Posterior vena cava (tissue), 2 donors: ENCODE results near the gene SEMA4D. TPM values are rescaled to one million over a fixed set of nuclear protein-coding genes. Genes with fewer than 3 reads are reported as not detected.

ENCODE experiments used
- DNase-seq: peaks from one replicate; pipeline ENCODE4 v3.0.0-alpha.2; 2020; ENCODE audit warnings: low spot score
- intact Hi-C, 2 donors: fragments of 100-400 bp; cut with DNase I; formaldehyde crosslinking; loops; one replicate each; pipeline versions ENCODE4 v1.14.1 to v1.14.2; 2022 to 2023
- microRNA-seq, 2 donors: library from miRNA; unstranded; fragments of <30 nt; microRNA quantifications; one replicate each; pipeline ENCODE4 v1.2.0, GENCODE V29; 2020 to 2021; ENCODE audit warnings: borderline microRNAs expressed in 2 of 2
- total RNA-seq, 2 donors: library from RNA; stranded (reverse); fragmentation: NEBNext Ultra II Directional; extraction: Animal tissue kit (Norgen Biotek cat#: 25700); gene quantifications; one replicate each; pipeline ENCODE4 v1.2.1, GENCODE V29; 2021
- donor health status: DM: yes; HTN: yes; CAD: no.
- donor health status: DM: yes; HTN: yes; CAD: no.

Gene SEMA4D
- total RNA-seq, 2 donors from 2014 or later: 10.0 to 14.1 TPM

DNA sequence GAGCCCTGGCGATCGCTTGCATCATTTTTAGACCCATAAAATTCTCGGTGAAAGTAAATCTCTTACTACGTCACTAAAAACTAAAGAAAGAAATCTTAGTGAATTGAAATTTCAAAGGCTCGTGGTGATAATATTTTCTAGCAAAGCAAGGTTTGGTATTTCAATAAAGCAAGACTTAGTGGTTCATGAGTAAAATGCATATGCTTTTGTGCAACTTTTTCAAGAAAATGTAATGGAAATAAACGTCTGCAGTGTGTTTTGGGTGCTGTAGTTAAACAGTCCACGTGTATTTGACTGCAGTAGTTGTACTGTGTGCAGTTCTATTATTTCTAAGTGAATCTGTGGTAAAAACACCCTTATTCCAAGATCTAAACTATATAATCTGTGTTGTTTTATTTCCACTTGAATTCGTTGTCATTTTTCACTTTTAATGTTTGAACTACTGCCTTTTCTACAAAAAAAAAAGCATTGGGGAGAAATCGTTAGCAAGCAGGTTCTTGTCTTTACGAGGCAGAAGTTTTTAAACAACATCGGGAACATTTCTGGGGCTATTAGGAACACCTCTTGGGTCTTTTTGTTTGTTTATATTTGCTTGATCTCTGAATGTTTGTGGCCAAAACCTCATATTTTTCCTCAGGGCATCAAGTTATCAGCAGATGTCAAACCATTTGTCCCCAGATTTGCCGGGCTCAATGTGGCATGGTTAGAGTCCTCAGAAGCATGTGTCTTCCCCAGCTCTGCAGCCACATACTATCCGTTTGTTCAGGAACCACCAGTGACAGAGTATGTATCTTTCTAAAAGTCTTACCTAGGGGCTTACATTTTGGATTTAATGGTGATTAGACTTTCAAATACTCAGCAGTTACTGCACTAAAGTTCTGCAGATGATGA, 178.7 kb downstream of the SEMA4D start:
- intact Hi-C loops: no loop called here

DNA sequence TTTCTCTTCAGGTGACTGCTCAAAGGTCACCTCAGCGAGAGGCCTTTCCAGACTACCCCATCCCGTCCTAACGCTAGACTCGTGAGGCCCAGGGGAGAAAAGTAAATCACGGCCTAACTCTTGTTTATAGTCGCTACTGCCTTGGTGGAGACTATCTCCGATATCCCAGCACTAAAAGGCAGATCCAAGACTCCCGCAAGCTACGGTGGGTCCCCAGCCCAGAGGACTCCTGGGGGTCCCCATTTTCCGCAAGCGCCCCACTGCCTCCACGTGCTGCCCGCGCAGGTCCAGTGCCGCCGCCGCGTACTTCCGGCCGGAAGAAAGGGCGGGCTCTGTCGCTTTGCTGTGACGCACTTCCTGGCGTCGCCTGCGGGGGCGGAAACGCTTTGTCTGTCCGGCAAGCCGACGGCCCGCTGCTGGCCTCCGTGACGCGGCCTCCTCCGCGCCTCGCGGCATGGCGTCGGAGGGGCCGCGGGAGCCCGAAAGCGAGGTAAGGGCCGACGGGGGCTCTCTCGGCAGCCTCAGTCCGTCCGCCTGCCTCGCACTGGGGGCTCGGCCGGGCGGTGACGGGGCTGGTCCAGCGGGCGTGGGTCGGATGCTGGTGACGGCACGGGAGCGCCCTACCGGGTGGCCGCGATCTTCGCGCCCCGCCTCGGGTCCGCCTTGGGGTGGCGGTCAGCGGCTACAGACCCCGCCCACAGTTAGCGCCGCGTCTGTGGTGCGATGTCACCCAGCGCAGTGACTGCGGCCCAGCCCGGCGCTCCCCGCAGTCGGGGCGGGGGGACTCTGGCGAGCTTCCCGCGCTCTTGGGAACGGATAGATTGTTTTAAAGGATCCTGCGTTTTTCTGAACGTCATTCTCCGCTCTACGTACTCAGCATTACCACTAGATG, 179.5 kb downstream of the SEMA4D start, which contains the start of gene SECISBP2:
Gene SECISBP2, plus strand, starts transcription at position 378 of the 892 bp plus-strand sequence. Its CDS starts 77 bp downstream, at position 455.
- DNase-seq: peak; percentile 99
- intact Hi-C loops: no loop called here

More for the DNA sequence above, 178.7 kb downstream of the SEMA4D start:
- DNase-seq: no peak

DNA sequence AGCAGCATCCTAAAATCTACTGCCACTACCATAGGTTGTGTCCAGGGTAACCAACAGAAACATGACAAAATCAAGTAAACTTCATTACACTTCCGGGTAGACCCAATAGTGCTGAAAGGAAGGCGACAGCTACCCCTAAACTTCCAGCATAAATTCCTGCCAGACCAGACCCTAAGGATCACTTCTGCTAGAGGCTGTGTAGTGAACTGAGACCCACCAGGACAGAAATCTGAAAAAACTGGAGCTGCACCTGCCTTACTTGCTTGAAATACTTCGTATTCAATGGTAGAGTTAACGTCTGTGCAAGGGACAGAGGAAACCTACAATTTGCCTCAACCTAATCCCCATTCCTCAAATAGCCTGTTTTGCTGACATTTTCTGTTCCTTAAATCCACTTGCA, 180.6 kb downstream of the SEMA4D start:
- intact Hi-C loops: no loop called here
- DNase-seq: no peak

DNA sequence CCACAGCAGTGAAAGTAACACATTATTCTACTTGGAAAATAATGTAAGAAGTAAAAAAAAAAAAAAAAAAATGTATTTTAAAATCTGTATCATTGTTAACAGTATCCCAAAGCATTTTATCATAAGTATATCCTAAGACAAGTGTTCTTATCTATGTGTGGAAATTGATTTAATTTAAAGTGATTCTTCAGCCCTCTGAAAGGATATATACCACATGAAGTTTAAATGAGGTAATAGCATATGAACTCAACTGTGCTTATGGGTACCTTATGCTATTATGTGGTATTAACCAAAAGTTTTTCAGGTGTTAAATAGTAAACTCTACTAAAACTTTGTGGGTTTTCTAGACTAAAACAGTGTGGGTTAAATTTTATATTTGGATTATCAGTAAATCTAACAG, 182.4 kb downstream of the SEMA4D start:
- DNase-seq: no peak
- intact Hi-C loops: no loop called here

DNA sequence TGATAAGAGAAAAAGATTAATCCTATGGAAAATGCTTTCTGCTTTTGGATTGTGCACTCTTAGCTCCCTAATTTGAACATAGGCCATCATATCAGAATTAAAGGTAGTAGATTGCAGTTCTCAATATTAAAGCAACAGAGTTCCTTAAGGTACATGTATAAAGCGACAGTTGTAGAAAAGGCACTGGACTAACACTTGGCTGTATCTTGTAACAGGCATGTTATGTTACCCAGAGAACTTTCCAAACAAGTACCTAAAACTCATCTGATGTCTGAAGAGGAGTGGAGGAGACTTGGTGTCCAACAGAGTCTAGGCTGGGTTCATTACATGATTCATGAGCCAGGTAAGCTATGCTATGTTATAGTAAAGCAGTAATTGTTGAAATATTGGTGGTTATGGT, 183.0 kb downstream of the SEMA4D start:
- intact Hi-C loops: no loop called here
- DNase-seq: no peak

DNA sequence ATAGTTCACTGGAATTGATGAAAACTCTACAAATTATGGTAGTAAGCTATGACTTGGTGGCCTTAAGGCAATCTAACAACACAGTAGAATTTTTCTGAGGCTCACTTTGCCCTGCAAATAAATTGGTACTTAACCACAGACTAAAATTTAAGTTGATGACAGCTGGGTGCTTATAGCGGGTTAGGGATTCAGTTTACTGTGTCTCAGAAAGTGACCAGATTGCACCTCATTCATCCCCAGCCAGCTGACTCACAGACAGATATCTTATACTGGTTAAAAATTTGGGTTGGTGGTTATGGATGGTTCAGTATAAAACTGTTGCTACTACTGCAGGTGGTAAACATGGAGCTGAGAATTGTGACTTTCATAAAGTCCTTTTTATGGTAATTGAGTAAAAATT, 184.1 kb downstream of the SEMA4D start:
- intact Hi-C loops: no loop called here

DNA sequence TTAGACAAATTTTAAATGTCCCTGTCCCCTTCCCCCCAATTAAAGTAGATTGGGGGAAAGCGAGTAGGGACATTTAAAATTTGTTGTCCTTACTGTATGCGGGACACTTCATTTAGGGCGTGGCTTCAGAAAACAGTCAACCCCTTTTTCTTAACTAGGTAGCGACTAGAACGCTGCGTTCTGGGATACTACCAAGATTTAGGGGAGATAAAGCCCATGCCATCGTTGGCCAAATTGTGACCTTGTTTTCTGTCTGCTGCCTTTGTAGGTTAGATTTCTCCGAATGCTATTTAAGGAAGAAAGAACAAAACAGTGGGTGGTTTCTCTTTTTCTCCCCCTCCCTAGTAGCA, 185.7 kb downstream of the SEMA4D start:
- intact Hi-C loops: no loop called here
- no peak for DNase-seq

More for the DNA sequence above, 184.1 kb downstream of the SEMA4D start:
- no peak for DNase-seq

DNA sequence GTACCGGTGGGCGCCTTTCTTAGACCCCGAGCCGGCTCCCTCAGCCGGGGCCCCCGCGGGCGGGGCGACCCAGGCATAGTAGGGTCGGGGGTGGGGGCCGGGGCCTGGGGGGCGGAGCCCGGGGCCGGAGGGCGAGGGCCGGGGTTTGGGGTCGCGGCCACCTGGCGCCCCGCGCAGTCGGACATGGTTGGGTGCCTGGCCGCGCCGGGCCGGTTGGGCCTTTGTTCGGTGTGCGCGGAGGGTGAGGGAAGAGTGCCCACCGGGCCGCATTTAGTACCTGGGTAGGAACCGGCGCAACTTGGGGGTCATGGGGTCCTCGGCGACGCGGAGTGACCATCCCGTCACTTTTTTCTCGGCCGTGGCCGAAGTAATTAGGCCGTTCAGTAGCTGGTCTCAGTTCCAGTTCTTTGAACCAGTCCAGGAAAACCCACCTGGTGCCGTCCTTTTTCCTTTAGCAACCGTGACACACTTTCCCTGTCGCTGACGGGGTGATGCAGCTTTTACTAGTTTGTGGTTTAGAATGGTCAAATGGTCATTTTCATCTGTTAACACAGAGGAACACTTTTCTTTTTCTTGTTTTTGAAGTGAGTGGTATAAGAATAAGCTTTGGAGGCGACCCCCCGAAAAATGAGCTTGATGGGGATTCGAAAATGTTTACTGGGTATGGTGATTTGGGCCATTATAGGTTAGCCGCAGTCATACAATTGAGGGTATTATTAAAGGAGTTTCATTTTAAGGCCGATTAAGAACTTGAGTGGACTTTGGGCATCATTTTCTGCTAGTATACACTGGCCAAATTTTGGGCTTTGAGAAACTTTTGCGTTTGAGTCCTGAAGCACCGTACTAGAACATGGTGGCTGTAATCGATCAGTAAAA, 186.3 kb downstream of the SEMA4D start:
- peak; percentile 84 for DNase-seq
- intact Hi-C loops: no loop called here

Small RNA genes within 50 kb of the gene (microRNA-seq; reads per million reads assigned to microRNA genes)
- 0 reads per million in 2 donors for gene MIR3153

Other genes with a start within 250 kb of the SEMA4D start
- gene CKS2, start 186.9 kb downstream of the SEMA4D start, total RNA-seq: 1 to 10 TPM; 4.1 to 4.3 TPM
- gene SECISBP2, start 179.6 kb downstream of the SEMA4D start, total RNA-seq: 10 to 100 TPM; 35.2 to 36.3 TPM
- 10 to 100 TPM in 1 of 2 donors, 1 to 10 TPM in 1; 9.2 to 20.7 TPM for gene GADD45G, start 106.9 kb upstream of the SEMA4D start, total RNA-seq